GM23338 (cell line): ENCODE measurements around the gene EFCAB8. TPM values are rescaled to one million over a fixed set of nuclear protein-coding genes. Genes with fewer than 3 reads are reported as not detected.

Source experiments
- ATAC-seq: fragments of 200-7000 bp; cut with Tn5 transposase; 3 replicates; pipeline ENCODE4 v1.9.1; 2020
- DNase-seq: peaks from one replicate; pipeline ENCODE4 v3.0.0-alpha.2; 2015; ENCODE audit warnings: low spot score
- H2AFZ ChIP-seq: fragments of 200-600 bp; sonication (generic); 2 replicates; pipeline ENCODE4 v1.8.0; 2016; ENCODE audit warnings: antibody characterized with exemption, mild to moderate bottlenecking, moderate library complexity
- H3F3A ChIP-seq: fragments of 200-600 bp; sonication (generic); replicated peaks from 2 replicates; pipeline ENCODE4 v1.8.0; 2017; ENCODE audit warnings: antibody characterized with exemption, mixed run types, low read depth
- H3K27ac ChIP-seq: fragments of 200-600 bp; sonication (generic); 2 replicates; pipeline ENCODE4 v1.6.1; 2016; ENCODE audit warnings: low read depth
- H3K27me3 ChIP-seq: fragments of 200-600 bp; sonication (generic); 2 replicates; pipeline ENCODE4 v1.8.0; 2016; ENCODE audit warnings: mild to moderate bottlenecking, mixed run types, moderate library complexity; ENCODE audit not compliant: insufficient read depth
- H3K36me3 ChIP-seq: fragments of 200-600 bp; sonication (generic); 2 replicates; pipeline ENCODE4 v1.8.0; 2016; ENCODE audit warnings: mild to moderate bottlenecking; ENCODE audit not compliant: insufficient read depth
- H3K4me1 ChIP-seq: fragments of 200-600 bp; sonication (generic); 2 replicates; pipeline ENCODE4 v1.8.0; 2016; ENCODE audit warnings: mild to moderate bottlenecking, moderate library complexity; ENCODE audit not compliant: insufficient read depth
- H3K4me2 ChIP-seq: fragments of 200-600 bp; sonication (generic); 2 replicates; pipeline ENCODE4 v1.7.1; 2017; ENCODE audit warnings: mixed run types
- H3K4me3 ChIP-seq: fragments of 200-600 bp; sonication (generic); 2 replicates; pipeline ENCODE4 v1.6.1; 2016; ENCODE audit warnings: mixed run types
- H3K79me2 ChIP-seq: fragments of 200-600 bp; sonication (generic); replicated peaks from 2 replicates; pipeline ENCODE4 v1.8.0; 2017; ENCODE audit warnings: mild to moderate bottlenecking; ENCODE audit not compliant: insufficient read depth
- H3K9me2 ChIP-seq: fragments of 200-600 bp; sonication (generic); 2 replicates; pipeline ENCODE4 v1.8.0; 2017; ENCODE audit not compliant: insufficient read depth
- H4K20me1 ChIP-seq: fragments of 200-600 bp; sonication (generic); replicated peaks from 2 replicates; pipeline ENCODE4 v1.8.0; 2017; ENCODE audit warnings: mild to moderate bottlenecking; ENCODE audit not compliant: insufficient read depth
- H3K27ac Mint-ChIP-seq: 2 replicates; pipeline ENCODE4 v1.8.0; 2020; ENCODE audit warnings: inconsistent platforms, mild to moderate bottlenecking, moderate library complexity, mixed read lengths
- H3K27me3 Mint-ChIP-seq: 3 replicates; pipeline ENCODE4 v1.8.0; 2022; ENCODE audit warnings: low read depth, mild to moderate bottlenecking, moderate library complexity, mixed read lengths, inconsistent platforms; ENCODE audit not compliant: insufficient read depth, poor library complexity
- H3K36me3 Mint-ChIP-seq: 3 replicates; pipeline ENCODE4 v1.8.0; 2021; ENCODE audit warnings: low read depth, mild to moderate bottlenecking, inconsistent platforms, moderate library complexity, mixed read lengths
- H3K4me1 Mint-ChIP-seq: 3 replicates; pipeline ENCODE4 v1.8.0; 2020; ENCODE audit warnings: mild to moderate bottlenecking, inconsistent platforms, mixed read lengths
- H3K4me3 Mint-ChIP-seq: 3 replicates; pipeline ENCODE4 v1.8.0; 2021; ENCODE audit warnings: moderate library complexity, mild to moderate bottlenecking, inconsistent platforms, mixed read lengths
- H3K9me3 Mint-ChIP-seq: 3 replicates; pipeline ENCODE4 v1.8.0; 2020; ENCODE audit warnings: moderate library complexity, mild to moderate bottlenecking, inconsistent platforms, mixed read lengths
- CREB1 ChIP-seq: fragments of 250-450 bp; sonication (Bioruptor Pico); IDR thresholded peaks from 2 replicates; pipeline ENCODE4 v1.5.0; 2020; ENCODE audit warnings: low read depth, mild to moderate bottlenecking, moderate library complexity
- EZH2 ChIP-seq: fragments of 200-600 bp; sonication (generic); IDR thresholded peaks from one replicate; pipeline ENCODE4 v1.8.0; 2017; ENCODE audit warnings: antibody characterized with exemption, mild to moderate bottlenecking, low read depth; ENCODE audit not compliant: unreplicated experiment
- EZH2phosphoT487 ChIP-seq: fragments of 200-600 bp; sonication (generic); IDR thresholded peaks from one replicate; pipeline ENCODE4 v1.8.1; 2018; ENCODE audit warnings: antibody characterized with exemption; ENCODE audit not compliant: unreplicated experiment
- REST ChIP-seq: IDR thresholded peaks from one replicate; pipeline ENCODE4 v1.6.1; 2018; ENCODE audit warnings: antibody characterized with exemption; ENCODE audit not compliant: unreplicated experiment
- ZNF462 ChIP-seq: fragments of 250-450 bp; sonication (Bioruptor Pico); IDR thresholded peaks from 2 replicates; pipeline ENCODE4 v1.5.0; 2020; ENCODE audit warnings: mild to moderate bottlenecking, moderate library complexity
- polyA plus RNA-seq: library from polyadenylated mRNA; unstranded; fragments of >200 nt; fragmentation: Nextera tagmentation; extraction: Ambion mirVana; gene quantifications from 2 replicates; pipeline ENCODE4 v1.2.1, GENCODE V29; 2016
- total RNA-seq: library from RNA; depleted of rRNA; stranded (reverse); fragments of >200 nt; shearing (Covaris generic); gene quantifications from 2 replicates; pipeline ENCODE4 v1.2.3, GENCODE V29; 2014

The EFCAB8 gene
- total and polyA plus RNA-seq, 2 experiments from 2014 or later, result 0.35 TPM; not detected in 1

- no peak for TF ChIP-seq EZH2phosphoT487
- no peak for TF ChIP-seq ZNF462 (CRISPR knock-in tag)
Observed at GRCh38 chr20:33006776-33007375, 148.2 kb downstream of the EFCAB8 start (continued).

- no peaks in the 10 kb centered on the region for H3K79me2 ChIP-seq
- H3F3A ChIP-seq, result no peaks in the 10 kb centered on the region
- no peaks in the 10 kb centered on the region for H4K20me1 ChIP-seq
- Mint-ChIP-seq H3K27me3 (peaks cover 11% of the 10 kb centered on the region), H3K4me1 (peaks cover 2% of the 10 kb centered on the region; the same call in 1 of the 3 replicates), H3K9me3 (peaks cover 4% of the 10 kb centered on the region; the same call in 2 of the 3 replicates), H3K27ac (no peak within 1 kb of the TSS), H3K4me3 (no peak within 1 kb of the TSS), H3K36me3 (peaks cover 3% of the 10 kb centered on the region; the same call in 1 of the 3 replicates)
- H3K4me2 ChIP-seq, result no peak within 1 kb of the TSS
- no peak within 1 kb of the TSS for H2AFZ ChIP-seq
- no peaks in the 10 kb centered on the region for H3K4me1 ChIP-seq
- TF ChIP-seq CREB1 (CRISPR knock-in tag) (no peak), REST (no peak), EZH2 (no peak)
- ATAC-seq (no peak), DNase-seq (no peak)
- H3K36me3 ChIP-seq, result no peaks in the 10 kb centered on the region
- H3K27ac ChIP-seq, result no peak within 1 kb of the TSS
- no peaks in the 10 kb centered on the region for H3K27me3 ChIP-seq
- no peak within 1 kb of the TSS for H3K4me3 ChIP-seq
- H3K9me2 ChIP-seq, result no peaks in the 10 kb centered on the region
Observed at GRCh38 chr20:33007376-33008335, 148.9 kb downstream of the EFCAB8 start, which contains the start of gene BPIFB2. BPIFB2 (plus strand) TSS chr20:33007704; CDS start chr20:33008575, 871 bp downstream.
